Activated CD8-positive, alpha-beta memory T cell treated with anti-CD3 and anti-CD28 coated beads, Interleukin-2, amount 50 U/mL, for 24 hours (primary cell): ENCODE results near the gene BCHE.

Source experiments
- DNase-seq: peaks from one replicate; pipeline ENCODE4 v3.0.0-alpha.2; 2020; ENCODE audit errors: extremely low read depth

The BCHE gene

GRCh38 chr3:165837058-165837525 lies at the start of gene BCHE:
BCHE (minus strand) TSS chr3:165837423; CDS start chr3:165831033, 6,390 bp downstream.
- DNase-seq, result no peak

- no peak for DNase-seq
Observed at GRCh38 chr3:165885558-165886270, 48.5 kb upstream of the BCHE start.

- DNase-seq, result no peak
Observed at GRCh38 chr3:165884518-165884917, 47.3 kb upstream of the BCHE start.

GRCh38 chr3:165883863-165884478 lies 46.7 kb upstream of the BCHE start:
- no peak for DNase-seq

- DNase-seq, result no peak
Observed at GRCh38 chr3:165883117-165883516, 45.9 kb upstream of the BCHE start.

GRCh38 chr3:165875644-165876043 lies 38.4 kb upstream of the BCHE start:
- DNase-seq, result no peak

- no peak for DNase-seq
Observed at GRCh38 chr3:165874663-165875489, 37.7 kb upstream of the BCHE start.

GRCh38 chr3:165868088-165868487 lies 30.9 kb upstream of the BCHE start:
- DNase-seq, result no peak

GRCh38 chr3:165859061-165859460 lies 21.8 kb upstream of the BCHE start:
- no peak for DNase-seq

- no peak for DNase-seq
Observed at GRCh38 chr3:165855581-165855980, 18.4 kb upstream of the BCHE start.

GRCh38 chr3:165854696-165855095 lies 17.5 kb upstream of the BCHE start:
- no peak for DNase-seq

GRCh38 chr3:165852711-165853110 lies 15.5 kb upstream of the BCHE start:
- no peak for DNase-seq

- no peak for DNase-seq
Observed at GRCh38 chr3:165852191-165852590, 15.0 kb upstream of the BCHE start.

GRCh38 chr3:165846056-165846455 lies 8.8 kb upstream of the BCHE start:
- no peak for DNase-seq

- DNase-seq, result no peak
Observed at GRCh38 chr3:165839296-165840076, 2.3 kb upstream of the BCHE start.

- DNase-seq, result no peak
Observed at GRCh38 chr3:165837801-165838200, 578 bp upstream of the BCHE start.

GRCh38 chr3:165835431-165835830 lies 1.8 kb downstream of the BCHE start:
- DNase-seq, result no peak

- DNase-seq, result no peak
Observed at GRCh38 chr3:165830746-165831145, 6.5 kb downstream of the BCHE start.

GRCh38 chr3:165827883-165828282 lies 9.3 kb downstream of the BCHE start:
- no peak for DNase-seq

GRCh38 chr3:165827233-165827632 lies 10.0 kb downstream of the BCHE start:
- no peak for DNase-seq

GRCh38 chr3:165820671-165821123 lies 16.5 kb downstream of the BCHE start:
- no peak for DNase-seq
